Stimulated activated naive B cell treated with anti-CD40 and anti-IgM and Interleukin-4, amounts not matched to agents 10 μg/mL and 1 μg/mL and 100 μg/mL, for 72 hours (primary cell): ENCODE data around the gene MEGF11.
"Not testable (repeated sequence)": the region's sequence is repeated elsewhere in the genome, so short reads cannot be mapped to it uniquely, and the experiment has no call there.

Experiments
- ATAC-seq, 2 donors: fragments of 150-1000 bp; cut with Tn5 transposase; replicated peaks; 2 replicates each; pipeline ENCODE4 v1.10.0; 2021; ENCODE audit warnings: moderate library complexity in 1 of 2
- DNase-seq: peaks from one replicate; pipeline ENCODE4 v3.0.0; 2021
- H3K27ac Mint-ChIP-seq: one replicate; pipeline ENCODE4 v1.8.0; 2022; ENCODE audit warnings: mild to moderate bottlenecking, mixed read lengths
- H3K27me3 Mint-ChIP-seq, 2 donors: one replicate each; pipeline ENCODE4 v1.8.0; 2022; ENCODE audit warnings: mixed read lengths in 2 of 2
- H3K36me3 Mint-ChIP-seq, 2 donors: one replicate each; pipeline ENCODE4 v1.8.0; 2022; ENCODE audit warnings: mixed read lengths in 2 of 2, mild to moderate bottlenecking in 1 of 2
- H3K4me1 Mint-ChIP-seq, 2 donors: one replicate each; pipeline ENCODE4 v1.8.0; 2022; ENCODE audit warnings: mixed read lengths in 2 of 2, mild to moderate bottlenecking in 1 of 2
- H3K4me3 Mint-ChIP-seq, 2 donors: one replicate each; pipeline ENCODE4 v1.8.0; 2022; ENCODE audit warnings: mild to moderate bottlenecking in 2 of 2, mixed read lengths in 2 of 2, moderate library complexity in 1 of 2
- H3K9me3 Mint-ChIP-seq, 2 donors: one replicate each; pipeline ENCODE4 v1.8.0; 2022; ENCODE audit warnings: mixed read lengths in 2 of 2, mild to moderate bottlenecking in 1 of 2

Gene MEGF11

DNA sequence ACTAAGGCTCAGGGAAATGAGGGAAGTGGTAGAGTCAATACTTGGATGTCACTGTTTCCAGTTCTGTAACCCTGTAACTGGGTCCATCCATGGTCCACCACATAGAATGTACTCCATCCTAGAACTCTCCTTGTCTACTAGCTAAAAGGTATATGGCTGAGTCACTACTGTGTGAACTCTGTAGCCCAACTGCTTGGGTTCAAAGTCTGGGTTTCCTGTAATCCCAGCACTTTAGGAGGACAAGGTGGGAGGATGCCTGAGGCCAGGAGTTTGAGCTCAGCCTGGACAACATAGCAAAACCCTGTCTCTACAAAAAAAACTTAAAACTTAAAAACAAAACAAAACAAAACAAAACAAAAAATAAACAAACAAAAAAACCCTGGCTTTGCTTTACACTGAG, 34.5 kb upstream of the MEGF11 start:
- Mint-ChIP-seq H3K9me3 (no peaks in the 10 kb centered on the region), H3K27ac (no peak overlapping the region), H3K4me3 (no peak overlapping the region), H3K27me3 (no peaks in the 10 kb centered on the region), H3K36me3 (no peaks in the 10 kb centered on the region), H3K4me1 (peaks cover 15 to 20% of the 10 kb centered on the region in 2 donors)
- ATAC-seq (no peak), DNase-seq (no peak)

DNA sequence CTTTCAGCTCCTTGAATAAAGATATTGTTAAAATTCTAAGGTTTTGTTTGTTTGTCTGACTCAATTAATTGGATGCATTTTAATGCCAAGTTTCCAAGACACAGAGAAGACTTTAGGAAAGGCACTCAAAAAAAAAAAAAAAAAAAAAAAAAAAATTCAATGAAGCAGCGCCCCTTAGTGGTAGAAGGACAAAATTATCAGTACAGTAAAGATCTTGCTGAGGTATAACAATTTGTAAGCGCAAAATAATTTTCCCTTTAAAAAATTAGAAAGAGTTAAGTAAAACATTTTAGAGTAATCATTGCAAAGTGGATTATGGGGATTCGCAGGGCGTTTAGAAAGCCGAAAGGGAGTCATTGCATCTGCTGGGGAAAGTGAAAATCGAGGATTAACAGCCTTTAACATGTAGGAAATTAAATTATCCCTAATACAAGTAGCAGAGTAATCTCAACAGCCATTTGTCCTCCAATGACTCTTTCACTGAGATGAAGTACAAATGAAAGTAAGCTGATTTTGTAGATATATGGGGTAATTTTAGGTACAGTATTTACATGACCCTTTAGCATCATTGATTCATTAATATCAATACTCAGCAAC, 34.0 kb upstream of the MEGF11 start:
- peaks cover 15 to 19% of the 10 kb centered on the region in 2 donors for H3K4me1 Mint-ChIP-seq
- ATAC-seq (no peak), DNase-seq (no peak)
- H3K4me3 Mint-ChIP-seq, result no peak overlapping the region
- no peaks in the 10 kb centered on the region for H3K27me3 Mint-ChIP-seq
- no peaks in the 10 kb centered on the region for H3K36me3 Mint-ChIP-seq
- H3K27ac Mint-ChIP-seq, result no peak overlapping the region
- no peaks in the 10 kb centered on the region for H3K9me3 Mint-ChIP-seq

DNA sequence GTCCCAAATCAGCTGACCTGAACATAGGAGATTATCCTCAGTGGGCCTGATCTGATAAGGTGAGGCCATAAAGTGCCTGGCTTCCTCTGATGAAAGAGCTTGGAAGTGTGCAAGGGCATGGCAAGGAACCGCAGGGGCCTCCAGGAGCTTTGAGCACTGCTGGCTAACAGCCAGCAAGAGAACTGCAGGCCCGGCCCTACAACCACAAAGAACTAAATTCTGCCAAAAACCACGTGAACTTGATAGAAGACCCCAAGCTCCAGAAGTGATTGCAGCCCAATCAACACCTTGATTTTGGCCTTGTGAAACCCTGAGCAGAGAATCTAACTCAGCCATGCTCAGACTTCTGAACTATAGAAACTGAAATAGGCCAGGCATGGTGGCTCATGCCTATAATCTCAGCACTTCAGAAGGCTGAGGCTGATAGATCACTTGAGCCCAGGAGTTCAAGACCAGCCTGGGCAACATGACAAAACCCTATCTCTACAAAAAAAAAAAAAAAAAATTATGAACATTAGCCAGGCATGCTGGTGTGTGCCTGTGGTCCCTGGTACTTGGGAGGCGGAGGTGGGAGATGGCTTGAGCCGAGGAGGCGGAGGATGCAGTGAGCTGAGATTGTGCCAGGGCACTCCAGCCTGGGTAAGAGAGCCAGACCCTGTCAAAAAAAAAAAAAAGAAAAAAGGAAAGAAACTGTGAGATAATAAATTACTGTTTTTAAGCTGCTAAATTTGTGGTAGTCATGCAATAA, 32.2 kb upstream of the MEGF11 start:
- no peaks in the 10 kb centered on the region for H3K9me3 Mint-ChIP-seq
- ATAC-seq (no peak), DNase-seq (no peak)
- peaks cover 6 to 7% of the 10 kb centered on the region in 2 donors for H3K4me1 Mint-ChIP-seq
- H3K4me3 Mint-ChIP-seq, result no peak overlapping the region
- H3K27me3 Mint-ChIP-seq, result no peaks in the 10 kb centered on the region
- H3K36me3 Mint-ChIP-seq, result no peaks in the 10 kb centered on the region
- no peak overlapping the region for H3K27ac Mint-ChIP-seq

DNA sequence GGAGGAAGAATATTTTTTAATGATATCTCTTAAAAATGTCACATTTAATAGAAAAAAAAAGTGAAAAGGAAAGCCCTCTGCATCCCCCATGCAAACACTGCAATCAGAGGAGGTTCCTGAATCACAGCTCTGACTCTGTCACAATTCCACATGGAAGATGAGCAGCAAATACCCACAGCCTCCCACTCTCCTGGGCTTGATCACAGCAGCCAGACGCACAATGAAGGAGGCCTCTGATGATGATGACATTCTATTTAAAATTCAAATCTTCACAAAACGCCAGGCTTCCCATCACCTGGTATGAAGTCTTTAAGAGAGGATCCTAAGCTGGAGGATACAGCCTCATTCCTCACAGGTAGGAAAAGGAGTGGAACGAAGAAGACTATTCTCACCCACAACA, 30.7 kb upstream of the MEGF11 start:
- H3K4me1 Mint-ChIP-seq, result no peaks in the 10 kb centered on the region
- H3K9me3 Mint-ChIP-seq, result no peaks in the 10 kb centered on the region
- no peaks in the 10 kb centered on the region for H3K27me3 Mint-ChIP-seq
- H3K36me3 Mint-ChIP-seq, result no peaks in the 10 kb centered on the region
- DNase-seq (no peak), ATAC-seq (no peak)
- H3K4me3 Mint-ChIP-seq, result no peak overlapping the region
- no peak overlapping the region for H3K27ac Mint-ChIP-seq

DNA sequence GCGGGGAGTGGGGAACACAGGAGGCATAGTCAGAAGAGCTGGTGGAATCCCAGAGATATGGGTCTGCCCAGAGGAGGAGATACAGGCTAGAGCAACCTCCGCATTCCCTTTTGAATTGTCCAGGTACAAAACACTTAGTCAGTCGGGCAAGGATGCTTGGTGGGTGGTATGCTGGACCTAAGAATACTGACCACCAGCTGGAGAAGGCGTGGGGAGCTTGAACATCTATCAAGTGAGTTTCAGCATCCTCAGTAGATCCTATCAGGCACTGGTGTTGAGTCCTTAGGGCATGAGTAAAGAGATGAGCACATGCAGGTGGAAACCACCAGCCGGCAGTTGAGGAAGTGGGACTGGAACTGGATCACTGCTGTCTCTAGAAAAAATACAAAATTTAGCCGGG, 25.1 kb upstream of the MEGF11 start:
- Mint-ChIP-seq H3K4me1 (no peaks in the 10 kb centered on the region), H3K27ac (no peak overlapping the region), H3K9me3 (peaks cover 0 to 2% of the 10 kb centered on the region in 2 donors), H3K27me3 (no peaks in the 10 kb centered on the region), H3K4me3 (no peak overlapping the region), H3K36me3 (no peaks in the 10 kb centered on the region)
- no peak for DNase-seq
- no peak for ATAC-seq

DNA sequence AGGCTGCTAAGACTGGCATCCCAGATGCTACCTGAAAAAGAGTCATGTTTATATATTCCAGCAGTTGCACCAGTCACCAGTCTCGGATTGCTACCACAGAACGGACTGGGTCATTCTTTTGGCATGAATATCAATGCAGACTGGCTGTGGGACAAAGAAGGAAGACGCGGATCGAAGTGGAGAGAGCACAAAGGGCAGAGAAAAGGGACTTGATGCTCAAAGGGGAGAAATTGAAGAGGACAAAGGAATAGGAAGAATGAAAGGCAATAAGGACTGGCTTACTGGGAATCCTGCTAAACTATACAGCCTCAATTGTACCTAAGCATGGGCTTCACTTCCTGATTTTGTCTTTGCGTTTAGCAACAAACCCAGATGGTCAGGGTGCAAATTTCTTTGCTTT, 24.5 kb upstream of the MEGF11 start:
- no peak for ATAC-seq
- Mint-ChIP-seq H3K27ac (no peak overlapping the region), H3K9me3 (peaks cover 0 to 2% of the 10 kb centered on the region in 2 donors)

DNA sequence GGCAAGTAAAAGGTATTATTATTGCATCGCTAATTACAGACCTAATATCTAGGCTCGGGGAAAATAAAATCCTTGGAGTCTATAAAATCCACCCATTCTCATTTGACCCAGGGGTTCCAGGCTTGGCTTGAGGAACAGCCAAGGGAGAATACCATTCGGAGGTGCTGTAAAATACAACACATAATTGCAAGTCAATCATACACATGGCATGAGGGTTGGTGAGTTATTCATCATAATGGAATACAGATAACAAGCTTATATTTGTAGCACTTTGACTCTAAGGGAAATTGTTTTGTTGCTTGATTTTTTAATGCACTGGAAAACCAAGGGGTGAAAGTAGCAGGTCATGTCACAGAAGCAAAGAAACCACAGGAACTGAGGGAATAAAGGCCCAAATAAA, 23.0 kb upstream of the MEGF11 start:
- Mint-ChIP-seq H3K4me3 (no peak overlapping the region), H3K4me1 (peaks cover 4 to 7% of the 10 kb centered on the region in 2 donors), H3K27ac (no peak overlapping the region), H3K27me3 (no peaks in the 10 kb centered on the region), H3K36me3 (no peaks in the 10 kb centered on the region), H3K9me3 (peaks cover 0 to 2% of the 10 kb centered on the region in 2 donors)
- no peak for ATAC-seq
- no peak for DNase-seq

More for the DNA sequence above, 24.5 kb upstream of the MEGF11 start:
- DNase-seq, result no peak
- Mint-ChIP-seq H3K4me1 (peaks cover 4 to 6% of the 10 kb centered on the region in 2 donors), H3K4me3 (no peak overlapping the region), H3K27me3 (no peaks in the 10 kb centered on the region), H3K36me3 (no peaks in the 10 kb centered on the region)

DNA sequence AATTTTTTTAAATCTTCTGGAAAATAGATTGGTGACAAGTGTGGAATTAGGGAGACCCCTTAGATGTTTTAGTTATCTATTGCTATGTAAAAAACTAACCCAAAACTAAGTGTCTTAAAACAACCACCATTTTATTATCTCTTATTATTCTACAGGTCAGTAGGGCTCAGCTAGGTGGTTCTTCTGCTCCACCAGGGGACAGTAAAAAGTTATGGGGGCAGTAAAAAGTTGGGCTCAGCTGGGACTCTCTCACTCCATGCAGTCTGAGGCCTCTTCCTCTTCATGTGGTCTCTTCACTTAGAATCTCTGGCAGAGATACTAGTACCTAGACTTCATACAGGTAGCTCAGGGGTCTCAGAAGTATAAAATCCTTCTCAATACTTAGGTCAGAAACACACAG, 21.8 kb upstream of the MEGF11 start:
- ATAC-seq (no peak), DNase-seq (no peak)
- H3K4me3 Mint-ChIP-seq, result no peak overlapping the region
- H3K36me3 Mint-ChIP-seq, result no peaks in the 10 kb centered on the region
- H3K27ac Mint-ChIP-seq, result no peak overlapping the region
- H3K4me1 Mint-ChIP-seq, result peaks cover 6 to 13% of the 10 kb centered on the region in 2 donors
- peaks cover 0 to 2% of the 10 kb centered on the region in 2 donors for H3K9me3 Mint-ChIP-seq
- H3K27me3 Mint-ChIP-seq, result no peaks in the 10 kb centered on the region

DNA sequence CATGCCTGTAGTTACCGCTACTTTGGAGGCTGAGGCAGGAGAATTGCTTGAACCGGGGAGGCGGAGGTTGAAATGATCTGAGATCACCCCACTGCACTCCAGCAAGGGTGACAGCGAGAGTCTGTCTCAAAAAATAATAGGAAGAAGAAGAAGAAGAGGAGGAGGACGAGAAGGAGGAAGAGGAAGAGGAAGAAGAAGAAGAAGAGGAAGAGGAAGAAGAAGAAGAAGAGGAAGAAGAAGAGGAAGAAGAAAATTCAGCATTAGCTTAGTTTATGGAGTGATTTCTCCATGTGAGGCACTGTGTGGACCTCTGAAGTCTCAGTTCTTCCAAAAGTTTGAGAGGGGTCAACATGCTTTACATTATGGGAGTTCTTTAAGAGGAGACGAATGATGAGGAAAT, 17.4 kb upstream of the MEGF11 start:
- no peak overlapping the region for H3K4me3 Mint-ChIP-seq
- peaks cover 0 to 2% of the 10 kb centered on the region in 2 donors for H3K9me3 Mint-ChIP-seq
- DNase-seq (no peak), ATAC-seq (no peak)
- H3K27ac Mint-ChIP-seq, result no peak overlapping the region
- no peaks in the 10 kb centered on the region for H3K36me3 Mint-ChIP-seq
- no peaks in the 10 kb centered on the region for H3K27me3 Mint-ChIP-seq
- H3K4me1 Mint-ChIP-seq, result peaks cover 6 to 13% of the 10 kb centered on the region in 2 donors

DNA sequence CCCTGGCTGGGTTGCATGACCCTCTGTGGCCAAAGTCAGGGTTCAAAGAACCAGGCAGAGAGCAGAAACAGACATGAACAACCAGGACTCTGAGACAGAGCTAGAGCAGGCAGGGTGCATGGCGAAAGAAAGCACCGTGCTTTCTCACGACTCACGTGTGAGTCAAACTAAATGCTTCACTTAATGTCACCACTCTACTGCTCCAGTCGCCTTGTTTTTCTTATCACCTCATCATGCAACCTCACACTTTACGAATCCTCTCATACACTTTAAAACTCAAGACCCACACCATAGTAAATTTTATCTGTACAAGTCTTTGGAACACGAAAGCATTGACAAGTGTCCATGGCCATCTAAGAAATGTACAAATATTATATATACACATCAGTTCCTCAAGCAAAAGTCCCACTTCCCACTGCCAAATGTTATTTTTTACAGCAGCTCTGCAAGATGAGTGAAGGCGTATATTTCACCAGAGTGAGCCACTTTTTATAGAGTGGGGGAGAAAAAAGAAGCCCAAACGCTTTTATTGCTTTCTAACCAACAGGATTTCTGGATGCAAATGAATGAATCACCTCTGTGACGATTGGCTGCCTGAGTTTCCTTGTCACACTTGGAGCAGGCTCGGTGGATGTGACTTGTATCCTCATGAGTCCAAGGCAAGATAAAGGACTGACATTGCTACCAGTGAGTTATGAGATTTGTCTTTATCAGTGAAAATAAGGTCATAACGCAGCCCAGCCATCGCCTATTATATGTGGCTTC, 16.0 kb upstream of the MEGF11 start:
- Mint-ChIP-seq H3K4me1 (peaks cover 6 to 13% of the 10 kb centered on the region in 2 donors), H3K27me3 (peaks cover 0 to 8% of the 10 kb centered on the region in 2 donors), H3K36me3 (no peaks in the 10 kb centered on the region), H3K4me3 (no peak overlapping the region), H3K27ac (no peak overlapping the region), H3K9me3 (peaks cover 0 to 2% of the 10 kb centered on the region in 2 donors)
- ATAC-seq (no peak), DNase-seq (no peak)

DNA sequence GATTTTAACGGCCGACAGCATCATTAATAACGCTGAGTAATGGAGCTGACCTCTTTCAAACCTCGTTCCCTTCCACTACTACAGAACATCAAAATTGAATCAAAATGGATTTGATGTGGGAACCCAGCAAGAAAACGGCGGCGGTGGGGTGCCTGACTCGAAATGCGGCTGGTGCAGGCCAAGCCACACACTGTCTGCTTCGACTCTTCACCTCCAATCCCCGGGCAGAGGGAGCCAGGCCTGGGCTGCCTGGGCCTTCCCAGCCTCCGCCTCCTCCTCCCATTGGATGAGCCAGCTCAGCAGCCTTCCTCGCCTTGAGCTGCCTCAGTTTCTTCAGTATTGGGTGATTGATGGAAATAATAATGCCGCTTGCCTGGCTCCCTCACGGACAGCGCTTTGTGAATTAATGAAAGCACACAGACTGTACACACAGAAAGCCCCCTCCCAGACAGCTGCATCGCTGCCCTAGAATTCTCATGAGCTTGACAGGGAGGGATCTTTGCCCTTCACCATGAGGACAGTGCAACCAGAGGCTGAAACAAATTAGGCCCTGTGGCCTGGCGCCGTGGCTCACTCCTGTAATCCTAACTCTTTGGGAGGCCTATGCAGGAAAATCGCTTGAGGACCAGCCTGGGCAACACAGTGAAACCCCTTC, 11.4 kb upstream of the MEGF11 start:
- H3K27ac Mint-ChIP-seq, result no peak overlapping the region
- no peak for ATAC-seq
- H3K4me3 Mint-ChIP-seq, result no peak overlapping the region
- H3K4me1 Mint-ChIP-seq, result no peaks in the 10 kb centered on the region
- no peak for DNase-seq
- peaks cover 3 to 9% of the 10 kb centered on the region in 2 donors for H3K36me3 Mint-ChIP-seq
- peaks cover 12 to 30% of the 10 kb centered on the region in 2 donors for H3K27me3 Mint-ChIP-seq
- peaks cover 9 to 10% of the 10 kb centered on the region in 2 donors for H3K9me3 Mint-ChIP-seq

DNA sequence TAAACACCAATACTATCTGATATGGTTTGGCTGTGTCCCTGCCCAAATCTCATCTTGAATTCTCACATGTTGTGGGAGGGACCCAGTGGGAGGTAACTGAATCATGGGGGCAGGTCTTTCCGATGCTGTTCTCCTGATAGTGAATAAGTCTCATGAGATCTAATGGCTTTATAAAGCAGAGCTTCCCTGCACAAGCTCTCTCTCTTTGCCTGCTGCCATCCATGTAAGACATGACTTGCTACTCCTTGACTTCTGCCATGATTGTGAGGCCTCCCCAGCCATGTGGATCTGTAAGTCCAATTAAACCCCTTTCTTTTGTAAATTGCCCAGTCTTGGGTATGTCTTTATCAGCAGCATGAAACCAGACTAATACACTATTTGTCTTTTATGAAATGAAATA, 9.3 kb upstream of the MEGF11 start:
- not testable (repeated sequence) for H3K27ac Mint-ChIP-seq, H3K9me3 Mint-ChIP-seq, H3K4me3 Mint-ChIP-seq, DNase-seq, H3K4me1 Mint-ChIP-seq, H3K36me3 Mint-ChIP-seq, ATAC-seq
- H3K27me3 Mint-ChIP-seq, result peaks cover 18 to 37% of the 10 kb centered on the region in 2 donors

DNA sequence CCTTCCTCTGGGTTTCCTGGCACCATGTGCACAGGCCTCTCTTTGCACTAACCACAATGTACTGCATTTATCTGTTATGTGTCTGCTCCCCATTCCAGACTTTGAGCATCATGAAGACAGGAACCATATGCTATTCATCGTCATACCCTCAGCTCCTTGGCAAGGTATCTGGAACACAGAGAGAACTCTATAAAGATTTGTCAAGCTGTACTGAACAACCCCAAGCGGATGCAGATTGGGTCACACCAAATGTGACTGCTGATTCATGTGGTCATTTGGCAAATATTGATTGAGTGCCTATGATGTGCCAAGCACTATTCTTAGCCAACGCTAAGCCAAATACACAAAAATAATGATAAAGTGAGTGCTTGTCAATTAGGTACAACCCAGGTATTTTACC, 7.5 kb upstream of the MEGF11 start:
- Mint-ChIP-seq H3K4me1 (no peaks in the 10 kb centered on the region), H3K27ac (no peak overlapping the region), H3K27me3 (peaks cover 27 to 46% of the 10 kb centered on the region in 2 donors), H3K9me3 (peaks cover 9 to 10% of the 10 kb centered on the region in 2 donors), H3K36me3 (peaks cover 3 to 9% of the 10 kb centered on the region in 2 donors), H3K4me3 (no peak overlapping the region)
- DNase-seq, result no peak
- no peak for ATAC-seq

DNA sequence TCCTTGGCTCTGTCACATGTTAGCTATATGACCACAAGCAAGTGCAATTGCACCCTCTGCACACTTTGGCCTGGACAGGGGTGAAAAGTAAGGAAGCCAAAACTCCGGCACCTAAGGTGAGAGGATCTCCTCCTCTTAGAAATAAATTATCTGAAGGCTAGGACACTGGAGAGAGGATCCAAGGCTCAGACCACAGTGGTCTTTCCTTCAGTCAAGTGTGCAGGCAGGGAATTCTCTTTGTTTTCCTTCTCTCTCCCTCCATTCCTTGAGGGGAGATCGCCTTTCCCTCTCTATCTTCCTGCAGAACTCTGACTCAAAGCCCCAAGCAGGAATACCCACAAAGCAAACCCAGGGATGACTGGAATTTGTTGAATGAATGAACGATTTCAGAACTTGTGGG, 3.1 kb upstream of the MEGF11 start:
- peaks cover 3% of the 10 kb centered on the region in 2 donors for H3K36me3 Mint-ChIP-seq
- peaks cover 51 to 63% of the 10 kb centered on the region in 2 donors for H3K27me3 Mint-ChIP-seq

More for the DNA sequence above, 3.1 kb upstream of the MEGF11 start:
- no peak overlapping the region for H3K27ac Mint-ChIP-seq
- no peak for DNase-seq
- peaks cover 12 to 20% of the 10 kb centered on the region in 2 donors for H3K4me1 Mint-ChIP-seq
- ATAC-seq, result no peak
- no peak overlapping the region for H3K4me3 Mint-ChIP-seq
- no peaks in the 10 kb centered on the region for H3K9me3 Mint-ChIP-seq
